Fibroblast of skin of right biceps (primary cell): ENCODE results near the gene LRRN1.
"Not testable (repeated sequence)": the region's sequence is repeated elsewhere in the genome, so short reads cannot be mapped to it uniquely, and the experiment has no call there.

Experiments
- DNase-seq: peaks from one replicate; pipeline ENCODE4 v3.0.0-alpha.2; 2013

The LRRN1 gene

GRCh38 chr3:3815206-3815605, 16.0 kb downstream of the LRRN1 start:
- no peak for DNase-seq

- DNase-seq: no peak
Observed at GRCh38 chr3:3816034-3816433, 16.8 kb downstream of the LRRN1 start.

- no peak for DNase-seq
Observed at GRCh38 chr3:3817865-3818264, 18.6 kb downstream of the LRRN1 start.

DNA sequence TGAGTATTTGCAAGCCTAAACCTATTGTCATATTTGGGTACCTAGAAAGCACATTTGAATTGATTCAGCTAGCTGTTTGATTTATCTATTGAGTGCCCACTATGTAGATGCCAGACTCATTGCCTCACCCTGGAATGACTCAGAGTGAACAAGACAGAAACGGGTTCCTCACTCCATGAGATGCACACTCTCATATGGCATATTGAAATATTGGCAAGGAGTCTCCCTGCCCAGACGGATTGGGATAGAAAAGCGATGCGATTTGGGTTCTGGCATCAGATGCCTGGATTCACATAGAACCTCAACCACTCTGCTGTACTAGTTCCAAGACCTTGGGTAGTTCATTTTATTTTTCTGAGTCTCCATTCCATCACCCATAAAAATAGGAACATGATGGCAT, 22.5 kb downstream of the LRRN1 start:
- DNase-seq: no peak

DNA sequence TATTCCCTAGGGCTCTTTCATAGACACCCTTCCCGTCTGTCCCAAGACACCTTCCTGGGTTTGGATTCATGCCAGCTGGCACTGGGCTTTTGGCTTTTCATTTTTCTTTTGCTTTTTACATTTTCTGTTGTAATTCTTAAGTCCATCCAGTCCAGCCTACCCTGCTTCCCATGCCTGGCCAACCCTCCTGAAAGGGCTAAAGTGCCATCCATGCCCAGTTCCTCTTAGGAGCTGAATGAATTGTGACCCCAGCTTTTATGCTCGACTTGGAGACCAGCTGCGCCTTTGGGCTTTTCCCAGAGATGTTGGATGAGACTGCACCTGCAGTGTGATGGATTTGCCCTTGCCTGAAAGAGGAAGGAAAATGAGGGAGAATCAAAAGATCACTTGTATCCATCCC, 25.8 kb downstream of the LRRN1 start:
- no peak for DNase-seq

DNA sequence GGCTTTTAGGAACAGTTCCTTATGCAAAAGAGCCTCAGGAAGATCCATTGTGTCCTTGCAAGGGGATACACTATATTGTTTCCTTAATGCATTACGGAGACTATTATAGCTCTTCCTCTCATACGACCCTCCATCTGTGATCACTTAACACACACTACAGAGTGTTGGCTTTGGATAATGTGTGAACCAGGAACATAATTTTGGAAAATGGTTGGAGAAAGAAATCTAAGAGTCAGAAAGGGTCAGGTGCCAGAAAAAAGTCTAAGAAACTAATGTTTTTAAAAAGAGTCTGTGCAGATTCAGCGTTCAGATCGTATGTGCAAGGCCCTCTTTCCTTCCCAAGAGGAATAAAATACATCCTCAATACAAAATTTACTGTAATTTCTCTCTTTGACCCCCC, 27.3 kb downstream of the LRRN1 start:
- no peak for DNase-seq

- DNase-seq: no peak
Observed at GRCh38 chr3:3827111-3827510, 27.9 kb downstream of the LRRN1 start.

DNA sequence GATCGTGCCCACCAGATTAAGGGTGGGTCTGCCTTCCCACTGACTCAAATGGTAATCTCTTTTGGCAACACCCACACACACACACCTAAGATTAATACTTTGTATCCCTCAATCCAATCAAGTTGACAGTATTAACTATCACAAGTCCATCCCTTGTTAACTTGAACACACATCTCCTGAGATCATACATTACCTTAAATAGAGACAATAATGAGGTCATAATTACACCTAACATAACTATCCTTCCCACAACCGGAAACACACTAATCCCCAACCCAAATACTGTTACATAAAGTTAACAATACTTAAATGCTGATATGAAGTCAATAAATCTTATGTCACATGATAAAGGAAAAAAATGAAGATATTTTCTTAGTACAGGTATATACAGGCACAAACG, 29.2 kb downstream of the LRRN1 start:
- DNase-seq: not testable (repeated sequence)

DNA sequence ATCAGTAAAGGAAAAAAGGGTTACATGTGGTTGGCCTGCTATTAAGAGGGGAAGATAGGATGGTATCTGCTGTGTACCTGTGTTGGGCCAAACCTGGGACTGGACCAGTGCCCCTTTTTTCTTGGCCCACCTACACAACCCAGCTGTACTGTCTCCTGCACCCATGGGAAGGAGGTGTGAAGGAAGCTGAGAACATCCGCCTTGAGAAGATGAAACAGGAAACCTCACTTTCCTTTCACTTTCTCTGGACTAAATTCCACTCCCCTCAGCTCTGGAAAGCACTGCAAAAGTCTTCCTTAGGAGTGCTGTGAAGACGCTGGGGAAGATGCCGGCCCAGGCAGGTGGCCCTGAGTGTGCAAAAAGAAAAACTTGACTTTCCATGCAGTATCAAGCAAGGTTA, 37.6 kb downstream of the LRRN1 start:
- DNase-seq: no peak

DNA sequence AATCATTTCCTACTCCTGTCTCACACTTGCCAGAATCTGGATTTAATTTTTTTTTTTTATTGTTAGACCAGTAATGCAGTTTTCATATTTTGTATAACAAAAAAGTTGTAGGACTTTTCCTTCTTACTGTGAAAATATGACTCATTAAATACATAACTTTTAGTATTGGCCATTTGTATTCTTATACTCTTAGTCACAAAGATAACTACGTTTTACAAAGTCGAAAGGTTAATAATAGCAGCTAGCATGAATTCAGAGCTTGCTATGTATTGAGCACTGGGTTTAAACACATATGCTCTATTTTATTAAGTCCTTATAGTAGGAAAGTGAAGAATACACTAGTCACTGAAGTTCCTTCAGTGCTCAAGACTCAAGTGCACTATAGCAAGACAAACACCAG, 43.1 kb downstream of the LRRN1 start:
- DNase-seq: peak; percentile 3

GRCh38 chr3:3847994-3848922, 49.0 kb downstream of the LRRN1 start:
- no peak for DNase-seq

DNA sequence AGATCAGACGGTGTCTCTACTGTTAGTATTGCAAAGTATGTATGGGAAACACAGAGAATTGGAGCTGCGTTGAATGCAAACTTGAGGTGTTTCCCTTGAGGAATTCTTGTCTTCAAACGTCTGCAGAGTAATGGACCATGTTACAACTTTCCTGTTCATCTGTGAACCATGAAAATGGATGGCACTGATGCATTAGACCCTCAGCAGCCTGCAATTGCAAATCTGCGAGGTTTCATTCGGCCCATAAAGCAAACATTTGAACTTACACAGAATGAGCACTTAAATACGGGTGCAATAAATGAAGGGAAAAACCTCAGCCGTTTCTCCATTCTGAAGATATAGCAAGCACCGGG, 49.7 kb downstream of the LRRN1 start:
- no peak for DNase-seq

- no peak for DNase-seq
Observed at GRCh38 chr3:3851621-3852323, 52.5 kb downstream of the LRRN1 start.

GRCh38 chr3:3853544-3853943, 54.3 kb downstream of the LRRN1 start:
- DNase-seq: no peak

DNA sequence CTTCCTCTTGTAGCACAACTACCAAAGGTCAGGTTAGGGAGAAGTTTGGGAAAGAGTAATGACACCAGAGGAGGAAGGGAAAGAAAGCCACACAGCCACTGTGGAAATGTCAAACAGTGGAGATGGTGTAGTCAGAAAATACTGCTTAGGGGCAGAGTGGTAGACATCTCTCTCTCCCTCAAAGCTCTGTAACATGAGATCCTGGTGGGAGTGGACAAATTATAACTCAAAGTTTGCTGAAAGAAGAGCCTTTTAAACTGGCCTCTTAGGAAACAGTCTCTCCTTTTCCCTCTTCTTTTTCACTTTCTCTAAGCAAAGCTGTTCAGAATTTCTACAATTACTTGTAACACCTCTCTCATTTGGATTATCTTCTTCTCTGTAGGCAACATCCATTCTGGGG, 55.8 kb downstream of the LRRN1 start:
- no peak for DNase-seq

DNA sequence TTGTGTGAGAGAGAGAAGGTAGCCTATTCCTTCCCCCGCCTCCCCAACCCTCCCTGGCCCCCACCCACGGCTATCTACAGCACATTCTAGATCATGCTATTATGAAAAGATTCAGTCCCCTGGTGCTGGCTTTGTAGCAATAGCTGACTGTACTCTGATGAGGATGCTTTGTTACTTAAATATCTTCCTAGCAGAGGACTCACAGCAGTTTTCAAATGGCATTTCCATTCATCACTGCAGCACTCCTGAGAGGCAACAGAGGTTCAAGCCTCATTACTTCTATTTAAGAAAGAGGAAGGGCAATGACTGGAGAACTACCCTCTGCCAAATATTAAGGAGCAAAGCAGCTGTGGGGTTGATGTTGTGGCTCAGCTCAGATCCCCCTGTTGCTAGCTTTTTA, 61.0 kb downstream of the LRRN1 start:
- DNase-seq: no peak

GRCh38 chr3:3862534-3862933, 63.3 kb downstream of the LRRN1 start:
- DNase-seq: no peak

- DNase-seq: no peak
Observed at GRCh38 chr3:3875491-3875890, 76.3 kb downstream of the LRRN1 start.

GRCh38 chr3:3881050-3881449, 81.8 kb downstream of the LRRN1 start:
- DNase-seq: no peak

DNA sequence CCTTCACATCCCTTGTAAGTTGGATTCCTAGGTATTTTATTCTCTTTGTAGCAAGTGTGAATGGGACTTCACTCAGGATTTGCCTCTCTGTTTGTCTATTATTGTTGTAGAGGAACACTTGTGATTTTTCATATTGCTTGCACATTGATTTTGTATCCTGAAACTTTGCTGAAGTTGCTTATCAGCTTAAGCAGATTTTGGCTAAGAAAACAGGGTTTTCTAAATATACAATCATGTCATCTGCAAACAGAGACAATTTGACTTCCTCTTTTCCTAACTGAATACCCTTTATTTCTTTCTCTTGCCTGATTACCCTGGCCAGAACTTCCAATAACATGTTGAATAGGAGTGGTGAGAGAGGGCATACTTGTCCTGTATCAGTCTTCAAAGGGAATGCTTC, 88.1 kb downstream of the LRRN1 start:
- not testable (repeated sequence) for DNase-seq

- no peak for DNase-seq
Observed at GRCh38 chr3:3893590-3893989, 94.4 kb downstream of the LRRN1 start.
